GM12801 (cell line): ENCODE results near the gene AP1S2.

Source experiments
- TF ChIP-seq, protein P1 (sequence below): IDR thresholded peaks from one replicate; pipeline ENCODE4 v1.5.1; 2011; ENCODE audit warnings: control low read depth; ENCODE audit not compliant: insufficient read length; ENCODE audit errors: extremely low read depth

The AP1S2 gene

DNA sequence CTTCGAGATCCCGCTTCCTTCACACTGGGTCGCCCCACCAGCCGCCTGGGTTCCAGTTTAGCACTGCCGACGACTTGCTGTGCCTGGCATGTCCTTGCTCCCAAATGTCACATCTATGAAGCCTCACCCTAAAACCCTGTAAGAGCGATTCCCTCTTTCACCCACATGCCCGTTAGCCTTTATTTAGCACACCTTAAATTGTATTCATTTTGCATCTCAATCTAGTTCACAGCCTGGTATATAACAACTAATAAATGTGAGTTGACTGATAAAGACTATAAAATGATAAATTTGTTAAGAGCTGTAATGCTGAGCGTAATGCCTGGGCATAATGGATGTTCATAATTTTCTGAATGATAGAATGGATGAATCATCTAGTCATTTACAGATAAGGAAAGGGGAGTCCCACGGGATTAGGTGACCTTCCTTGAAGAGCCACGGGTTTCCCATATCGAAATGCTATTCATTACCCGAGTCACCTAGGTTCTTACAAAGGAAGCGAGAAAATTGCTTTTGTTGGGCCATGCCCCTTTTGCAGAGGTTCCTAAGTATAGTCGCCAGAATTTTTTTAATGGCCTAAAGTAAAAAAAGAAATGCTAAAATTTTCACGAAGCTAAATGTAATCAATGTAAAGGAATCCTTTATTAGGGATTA, 1.1 kb upstream of the AP1S2 start:
- TF ChIP-seq, protein P1, sequence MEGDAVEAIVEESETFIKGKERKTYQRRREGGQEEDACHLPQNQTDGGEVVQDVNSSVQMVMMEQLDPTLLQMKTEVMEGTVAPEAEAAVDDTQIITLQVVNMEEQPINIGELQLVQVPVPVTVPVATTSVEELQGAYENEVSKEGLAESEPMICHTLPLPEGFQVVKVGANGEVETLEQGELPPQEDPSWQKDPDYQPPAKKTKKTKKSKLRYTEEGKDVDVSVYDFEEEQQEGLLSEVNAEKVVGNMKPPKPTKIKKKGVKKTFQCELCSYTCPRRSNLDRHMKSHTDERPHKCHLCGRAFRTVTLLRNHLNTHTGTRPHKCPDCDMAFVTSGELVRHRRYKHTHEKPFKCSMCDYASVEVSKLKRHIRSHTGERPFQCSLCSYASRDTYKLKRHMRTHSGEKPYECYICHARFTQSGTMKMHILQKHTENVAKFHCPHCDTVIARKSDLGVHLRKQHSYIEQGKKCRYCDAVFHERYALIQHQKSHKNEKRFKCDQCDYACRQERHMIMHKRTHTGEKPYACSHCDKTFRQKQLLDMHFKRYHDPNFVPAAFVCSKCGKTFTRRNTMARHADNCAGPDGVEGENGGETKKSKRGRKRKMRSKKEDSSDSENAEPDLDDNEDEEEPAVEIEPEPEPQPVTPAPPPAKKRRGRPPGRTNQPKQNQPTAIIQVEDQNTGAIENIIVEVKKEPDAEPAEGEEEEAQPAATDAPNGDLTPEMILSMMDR = no peak

DNA sequence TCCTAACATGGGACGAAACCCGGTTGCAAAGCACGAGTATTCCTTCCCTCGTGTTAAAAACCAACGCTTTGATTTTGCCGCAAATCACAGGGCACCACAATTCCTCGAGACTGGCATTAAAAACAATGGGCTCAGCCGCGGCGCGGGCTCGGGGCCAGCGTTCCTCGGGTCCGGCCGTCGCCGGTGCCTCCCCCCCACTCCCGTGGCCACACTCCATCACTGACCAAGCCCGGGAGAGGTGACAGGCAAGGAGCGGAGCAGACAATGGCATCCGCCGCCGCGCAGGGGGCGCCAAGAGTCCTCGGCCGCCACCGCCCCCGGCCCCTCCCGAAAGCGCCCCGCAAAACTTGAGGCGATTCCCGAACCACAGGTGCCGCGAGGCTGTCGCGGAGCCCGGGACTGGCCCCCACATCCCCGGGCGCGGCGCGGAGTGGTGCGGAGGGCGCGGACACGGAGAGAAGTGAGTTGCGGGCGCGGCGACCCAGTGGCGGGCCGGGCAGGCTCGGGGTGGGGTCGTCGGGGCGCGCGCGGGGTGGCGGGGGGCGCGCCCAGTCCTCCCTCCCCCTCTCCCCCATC, 445 bp downstream of the AP1S2 start:
- TF ChIP-seq, protein P1 = no peak

DNA sequence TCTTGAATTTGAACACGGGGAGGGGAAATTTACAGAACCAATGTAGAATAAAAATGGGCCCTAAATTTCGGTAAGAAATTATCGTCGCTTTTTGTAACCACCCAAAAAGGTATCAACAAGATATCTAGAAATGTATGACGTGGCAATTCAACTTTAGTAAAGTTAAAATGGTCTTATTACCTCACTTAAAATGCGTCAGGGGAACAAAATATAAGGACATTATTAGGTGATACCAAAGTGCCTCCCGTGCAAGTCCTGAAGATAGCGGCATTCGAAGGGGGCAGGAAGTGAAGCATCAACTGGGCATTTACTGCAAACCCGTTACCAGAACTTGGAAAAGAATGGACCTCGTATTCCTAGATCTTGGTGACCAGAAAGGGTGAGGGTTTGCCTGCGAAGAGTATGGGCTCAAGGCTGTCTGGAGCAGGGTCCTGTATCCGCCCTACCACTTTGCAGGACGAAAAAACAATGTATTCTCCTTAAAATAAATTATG, 980 bp downstream of the AP1S2 start:
- TF ChIP-seq, protein P1 = no peak

DNA sequence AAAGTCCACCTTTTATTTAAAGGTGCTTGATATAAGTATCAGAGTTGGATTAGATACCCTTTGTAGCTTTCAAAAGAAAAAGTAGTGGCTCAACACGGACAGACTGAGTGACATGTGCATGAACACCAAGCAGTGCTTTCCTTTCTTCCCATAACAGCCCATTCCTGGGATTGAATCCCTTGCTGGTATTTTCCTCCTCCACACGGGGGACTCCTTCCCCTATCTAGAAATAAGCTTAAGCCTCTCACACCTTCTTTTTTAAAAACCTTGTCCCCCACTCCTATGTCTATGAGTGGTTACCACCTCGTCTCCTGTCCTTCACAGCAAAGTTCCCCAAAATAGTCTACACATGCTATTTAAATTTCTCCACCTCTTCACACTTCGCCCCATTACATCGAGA, 5.1 kb downstream of the AP1S2 start:
- TF ChIP-seq, protein P1 = no peak

DNA sequence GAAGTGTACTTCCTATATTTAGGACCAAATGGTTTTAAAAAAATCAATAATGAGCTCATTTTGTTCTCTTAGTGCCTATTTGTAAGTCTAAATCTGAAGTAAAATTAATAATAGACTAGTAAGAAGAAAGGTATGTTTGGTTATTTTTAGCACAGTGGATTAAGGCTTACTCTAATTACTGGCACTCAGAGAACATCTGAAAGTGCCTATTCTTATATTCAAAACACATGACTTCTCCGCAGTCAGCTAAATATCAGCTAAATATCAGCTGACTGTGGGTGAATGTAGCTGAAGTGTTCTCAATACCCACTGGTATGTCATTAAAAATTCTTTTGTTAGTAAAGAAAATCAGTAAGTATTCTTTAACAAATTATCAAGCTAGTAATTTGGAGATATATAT, 6.0 kb downstream of the AP1S2 start:
- TF ChIP-seq, protein P1 = no peak

DNA sequence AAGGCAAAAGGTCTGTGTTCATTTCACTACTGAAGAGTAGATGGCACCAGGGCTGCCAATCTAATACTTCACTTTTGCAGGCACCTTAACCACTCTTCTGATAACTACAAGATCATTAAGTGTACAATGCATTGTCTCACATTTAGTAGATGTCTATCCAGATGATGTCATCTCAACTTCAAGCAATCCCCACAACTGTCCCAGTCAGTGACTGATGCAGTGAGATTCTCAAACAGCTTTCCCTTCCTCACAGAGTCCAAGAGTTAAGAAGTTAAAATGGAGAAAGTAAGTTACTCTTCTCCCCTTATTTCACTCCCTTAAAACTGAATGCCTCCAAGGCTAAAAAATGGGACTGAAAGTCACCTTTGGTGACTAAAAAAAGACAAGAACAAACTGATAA, 10.7 kb downstream of the AP1S2 start:
- TF ChIP-seq, protein P1 = no peak

DNA sequence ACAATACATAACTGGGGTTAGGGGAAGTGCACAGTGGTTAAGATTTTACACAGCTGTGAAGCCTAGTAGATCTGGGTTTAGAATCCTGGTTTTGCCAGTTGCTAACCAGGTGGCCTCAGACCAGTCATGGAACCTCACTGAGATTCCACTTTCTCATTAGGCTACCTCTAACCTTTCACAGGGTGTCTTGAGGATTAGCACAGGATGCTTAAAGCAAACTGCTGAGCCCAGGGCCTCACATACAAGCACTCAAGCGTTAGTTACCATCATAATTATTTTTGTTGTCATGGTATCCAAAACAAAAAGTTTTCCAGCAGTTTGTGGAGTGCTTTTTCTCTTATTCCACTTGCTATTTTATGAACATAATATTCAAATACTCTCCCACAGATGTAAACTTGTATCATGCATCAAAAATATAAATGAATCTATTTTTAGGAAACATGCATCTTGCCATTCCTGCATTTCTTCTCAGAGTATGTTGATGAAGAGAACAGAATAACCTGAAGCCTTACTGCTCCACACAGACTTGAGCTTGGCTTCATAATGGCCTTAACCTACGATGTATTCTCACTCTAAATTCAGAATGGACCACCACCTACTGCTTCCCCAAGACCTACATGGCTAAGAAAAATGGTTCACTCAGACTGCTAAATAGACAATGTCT, 12.6 kb downstream of the AP1S2 start:
- TF ChIP-seq, protein P1 = no peak
